PFSK-1 (cell line): Measurements from ENCODE around the gene ZDHHC20.

Experiments used
- FOXP2 ChIP-seq: optimal IDR thresholded peaks from 2 replicates; pipeline ENCODE3; 2011; ENCODE audit warnings: borderline replicate concordance, control low read depth, inconsistent platforms; ENCODE audit not compliant: insufficient read depth; ENCODE audit errors: extremely low read length, extremely low read depth
- POLR2AphosphoS5 ChIP-seq: IDR thresholded peaks from 2 replicates; pipeline ENCODE4 v1.6.1; 2012; ENCODE audit warnings: low read depth, mild to moderate bottlenecking, control low read depth, low read length, moderate library complexity
- REST ChIP-seq, 2 experiments: IDR thresholded peaks; 2 replicates each; pipeline versions ENCODE4 v1.6.1 to v1.8.0; 2011 to 2012; ENCODE audit warnings: low read depth in 2 of 2, low read length in 2 of 2, control low read depth in 1 of 2, inconsistent platforms in 1 of 2, mild to moderate bottlenecking in 1 of 2, moderate library complexity in 1 of 2; ENCODE audit not compliant: insufficient read depth in 1 of 2
- SIN3A ChIP-seq: IDR thresholded peaks from 2 replicates; pipeline ENCODE4 v1.6.1; 2012; ENCODE audit warnings: mild to moderate bottlenecking, low read length, moderate library complexity, borderline replicate concordance; ENCODE audit not compliant: insufficient read depth
- TAF1 ChIP-seq: IDR thresholded peaks from 2 replicates; pipeline ENCODE4 v1.6.1; 2012; ENCODE audit warnings: low read length, control low read depth, borderline replicate concordance; ENCODE audit not compliant: insufficient read depth

ZDHHC20 gene

GRCh38 chr13:21322988-21323387 lies 136.1 kb downstream of the ZDHHC20 start:
- TF ChIP-seq FOXP2 (no peak), TAF1 (no peak), POLR2AphosphoS5 (no peak), SIN3A (no peak), REST (IDR thresholded peaks at IDR 0.05; ENCODE audit: insufficient read depth in 1 of 2, low read depth in 2 of 2, low read length in 2 of 2) (no peak)
